Progenitor cell of endocrine pancreas (in vitro differentiated cells): Measurements from ENCODE around the gene CFAP52. TPM values are rescaled to one million over a fixed set of nuclear protein-coding genes. Genes with fewer than 3 reads are reported as not detected.
"Not testable (repeated sequence)": the region's sequence is repeated elsewhere in the genome, so short reads cannot be mapped to it uniquely, and the experiment has no call there.

Source experiments
- DNase-seq: peaks from one replicate; pipeline ENCODE4 v3.0.0; 2021; ENCODE audit warnings: low spot score; ENCODE audit not compliant: unreplicated experiment
- H3K27ac Mint-ChIP-seq: 2 replicates; pipeline ENCODE4 v1.8.0; 2021; ENCODE audit warnings: mild to moderate bottlenecking, moderate library complexity, mixed read lengths
- H3K27me3 Mint-ChIP-seq: 2 replicates; pipeline ENCODE4 v1.8.0; 2021; ENCODE audit warnings: mixed read lengths
- H3K36me3 Mint-ChIP-seq: 2 replicates; pipeline ENCODE4 v1.8.0; 2022; ENCODE audit warnings: mixed read lengths; ENCODE audit not compliant: insufficient read depth
- H3K4me1 Mint-ChIP-seq: 2 replicates; pipeline ENCODE4 v1.8.0; 2021; ENCODE audit warnings: low read depth, mixed read lengths
- H3K4me3 Mint-ChIP-seq: 2 replicates; pipeline ENCODE4 v1.8.0; 2021; ENCODE audit warnings: low read depth, mild to moderate bottlenecking, moderate library complexity, mixed read lengths
- H3K9me3 Mint-ChIP-seq: 2 replicates; pipeline ENCODE4 v1.8.0; 2021; ENCODE audit warnings: low read depth, mixed read lengths
- total RNA-seq: library from RNA; stranded (reverse); gene quantifications from 2 replicates; pipeline ENCODE4 v1.2.1, GENCODE V29; 2021
- TF ChIP-seq, protein P1 (sequence below): fragments of 200-600 bp; sonication (generic); IDR thresholded peaks from one replicate; pipeline ENCODE4 v1.5.0; 2021; ENCODE audit warnings: antibody characterized with exemption, mild to moderate bottlenecking; ENCODE audit not compliant: unreplicated experiment

The CFAP52 gene
- total RNA-seq, 1 donor from 2014 or later, result 0.19 TPM

- Mint-ChIP-seq H3K27me3 (no peaks in the 10 kb centered on the region), H3K9me3 (no peaks in the 10 kb centered on the region), H3K27ac (peak overlapping the region; percentile 96), H3K4me1 (peaks cover 29% of the 10 kb centered on the region), H3K36me3 (no peaks in the 10 kb centered on the region), H3K4me3 (peak overlapping the region; percentile 87)
- TF ChIP-seq, protein P1, sequence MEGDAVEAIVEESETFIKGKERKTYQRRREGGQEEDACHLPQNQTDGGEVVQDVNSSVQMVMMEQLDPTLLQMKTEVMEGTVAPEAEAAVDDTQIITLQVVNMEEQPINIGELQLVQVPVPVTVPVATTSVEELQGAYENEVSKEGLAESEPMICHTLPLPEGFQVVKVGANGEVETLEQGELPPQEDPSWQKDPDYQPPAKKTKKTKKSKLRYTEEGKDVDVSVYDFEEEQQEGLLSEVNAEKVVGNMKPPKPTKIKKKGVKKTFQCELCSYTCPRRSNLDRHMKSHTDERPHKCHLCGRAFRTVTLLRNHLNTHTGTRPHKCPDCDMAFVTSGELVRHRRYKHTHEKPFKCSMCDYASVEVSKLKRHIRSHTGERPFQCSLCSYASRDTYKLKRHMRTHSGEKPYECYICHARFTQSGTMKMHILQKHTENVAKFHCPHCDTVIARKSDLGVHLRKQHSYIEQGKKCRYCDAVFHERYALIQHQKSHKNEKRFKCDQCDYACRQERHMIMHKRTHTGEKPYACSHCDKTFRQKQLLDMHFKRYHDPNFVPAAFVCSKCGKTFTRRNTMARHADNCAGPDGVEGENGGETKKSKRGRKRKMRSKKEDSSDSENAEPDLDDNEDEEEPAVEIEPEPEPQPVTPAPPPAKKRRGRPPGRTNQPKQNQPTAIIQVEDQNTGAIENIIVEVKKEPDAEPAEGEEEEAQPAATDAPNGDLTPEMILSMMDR, result no peak
- DNase-seq, result no peak
Observed at GRCh38 chr17:9646546-9646885, 70.1 kb downstream of the CFAP52 start.

DNA sequence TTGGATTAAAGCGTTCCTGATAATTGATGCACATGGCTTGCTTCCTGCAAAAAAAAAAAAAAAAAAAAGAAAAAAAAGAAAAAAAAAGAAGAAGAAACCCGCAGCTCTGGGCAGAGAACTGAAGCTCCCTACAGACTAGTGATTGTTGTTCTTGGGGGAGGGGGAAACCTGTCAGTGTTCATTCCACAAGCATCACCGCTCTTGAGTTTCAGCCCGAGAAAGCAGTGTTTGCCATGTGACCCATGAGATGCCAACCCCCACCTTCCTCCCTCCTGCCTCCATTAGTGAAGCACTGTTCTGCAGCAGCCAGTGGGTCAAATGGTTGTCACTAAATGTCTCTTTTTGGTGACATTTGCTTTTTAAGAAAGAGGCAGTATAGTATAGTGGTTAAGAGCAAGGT is 70.6 kb downstream of the CFAP52 start:
- Mint-ChIP-seq H3K27me3 (no peaks in the 10 kb centered on the region), H3K4me1 (peaks cover 29% of the 10 kb centered on the region), H3K36me3 (no peaks in the 10 kb centered on the region), H3K27ac (peak overlapping the region; percentile 96), H3K9me3 (no peaks in the 10 kb centered on the region), H3K4me3 (peak overlapping the region; percentile 87)
- TF ChIP-seq, protein P1, result no peak
- no peak for DNase-seq

GRCh38 chr17:9648521-9649110 is 72.2 kb downstream of the CFAP52 start:
- peak overlapping the region; percentile 79 for H3K27ac Mint-ChIP-seq
- H3K4me3 Mint-ChIP-seq, result peak overlapping the region; percentile 7
- no peaks in the 10 kb centered on the region for H3K9me3 Mint-ChIP-seq
- TF ChIP-seq, protein P1, result no peak
- H3K27me3 Mint-ChIP-seq, result no peaks in the 10 kb centered on the region
- no peak for DNase-seq
- no peaks in the 10 kb centered on the region for H3K36me3 Mint-ChIP-seq
- peaks cover 29% of the 10 kb centered on the region for H3K4me1 Mint-ChIP-seq

DNA sequence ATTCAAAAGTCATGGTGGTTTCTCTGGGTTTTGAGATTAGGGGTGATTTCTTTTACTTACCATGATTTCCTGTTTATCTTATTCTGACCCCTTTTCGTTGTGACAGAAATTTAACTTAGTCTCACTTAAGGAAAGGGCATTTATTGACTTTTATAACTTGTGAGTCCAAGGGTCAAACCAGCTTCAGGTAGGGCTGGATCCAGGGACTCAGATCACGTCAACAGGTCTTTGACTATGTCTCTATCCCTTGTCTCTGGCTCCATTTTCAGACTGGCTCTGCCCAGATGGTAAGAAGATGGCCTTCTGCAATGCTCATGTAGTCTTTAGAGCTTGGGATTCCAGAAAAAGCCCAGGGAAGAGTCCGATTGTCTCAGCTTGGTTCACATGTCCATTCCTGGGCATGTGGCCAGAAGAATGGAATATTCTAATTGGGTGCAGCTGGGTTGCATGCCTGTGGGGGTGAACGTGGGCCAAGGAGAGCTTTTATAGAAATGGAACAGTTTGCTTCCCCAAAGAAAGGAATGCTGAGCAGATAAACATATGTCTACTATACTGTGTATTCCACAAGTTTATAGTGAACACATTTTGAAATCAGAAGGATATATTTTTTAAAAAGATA is 82.3 kb downstream of the CFAP52 start:
- Mint-ChIP-seq H3K27ac (no peak overlapping the region), H3K9me3 (no peaks in the 10 kb centered on the region), H3K4me1 (no peaks in the 10 kb centered on the region), H3K4me3 (no peak overlapping the region), H3K36me3 (peaks cover 32% of the 10 kb centered on the region), H3K27me3 (no peaks in the 10 kb centered on the region)
- no peak for DNase-seq
- TF ChIP-seq, protein P1, result no peak

DNA sequence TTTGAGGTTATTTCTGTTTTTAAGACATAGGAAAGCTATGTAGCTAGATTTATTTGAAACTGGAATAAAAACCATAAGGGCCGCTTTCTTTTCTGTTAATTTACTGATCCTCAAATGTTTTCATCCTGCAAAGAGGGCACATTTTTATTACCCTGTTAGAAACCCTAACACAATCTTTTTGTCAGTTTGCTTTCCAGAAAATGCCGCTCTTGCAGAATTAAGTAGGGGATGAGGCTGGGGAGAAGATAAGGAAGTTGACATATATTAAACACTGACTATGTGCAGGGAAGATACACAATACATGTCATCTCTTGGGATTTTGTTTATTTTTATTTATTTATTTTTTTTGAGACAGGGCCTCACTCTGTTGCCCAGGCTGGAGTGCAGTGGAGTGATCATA is 84.6 kb downstream of the CFAP52 start:
- no peak overlapping the region for H3K27ac Mint-ChIP-seq
- peaks cover 49% of the 10 kb centered on the region for H3K36me3 Mint-ChIP-seq
- H3K27me3 Mint-ChIP-seq, result no peaks in the 10 kb centered on the region
- DNase-seq, result no peak
- H3K9me3 Mint-ChIP-seq, result peaks cover 12% of the 10 kb centered on the region
- no peak overlapping the region for H3K4me3 Mint-ChIP-seq
- H3K4me1 Mint-ChIP-seq, result no peaks in the 10 kb centered on the region
- TF ChIP-seq, protein P1, result no peak

- peaks cover 40% of the 10 kb centered on the region for H3K36me3 Mint-ChIP-seq
- not testable (repeated sequence) for H3K27me3 Mint-ChIP-seq, H3K4me3 Mint-ChIP-seq, H3K4me1 Mint-ChIP-seq, DNase-seq, H3K27ac Mint-ChIP-seq
- H3K9me3 Mint-ChIP-seq, result peaks cover 12% of the 10 kb centered on the region
Observed at GRCh38 chr17:9663511-9663910, 87.1 kb downstream of the CFAP52 start.
